H1 (cell line): ENCODE data around the gene SLC39A11. TPM values are rescaled to one million over a fixed set of nuclear protein-coding genes. Genes with fewer than 3 reads are reported as not detected.

Experiments used
- HDAC2 ChIP-seq, 2 experiments: fragments of 300-600 bp in 1 of 2; sonication (generic) in 1 of 2; IDR thresholded peaks; 2 replicates each; pipeline ENCODE4 v1.6.1; 2011 to 2012; ENCODE audit warnings: low read depth in 2 of 2, low read length in 2 of 2, mild to moderate bottlenecking in 2 of 2, moderate library complexity in 2 of 2, borderline replicate concordance in 1 of 2, inconsistent platforms in 1 of 2
- KDM5A ChIP-seq: fragments of 200-600 bp; IDR thresholded peaks from 2 replicates; pipeline ENCODE4 v1.7.1; 2012; ENCODE audit warnings: mild to moderate bottlenecking, low read length, inconsistent platforms, mixed read lengths
- RFX5 ChIP-seq: IDR thresholded peaks from 2 replicates; pipeline ENCODE4 v1.6.1; 2011; ENCODE audit warnings: low read depth, low read length, improper control_type of control experiment, borderline replicate concordance
- SIRT6 ChIP-seq: IDR thresholded peaks from one replicate; pipeline ENCODE4 v1.7.1; 2012; ENCODE audit warnings: low read length, inconsistent platforms
- SRF ChIP-seq: IDR thresholded peaks from 2 replicates; pipeline ENCODE4 v1.6.1; 2011; ENCODE audit warnings: mild to moderate bottlenecking, low read depth, low read length, moderate library complexity
- polyA plus RNA-seq, 7 experiments: library from polyadenylated mRNA; depleted of rRNA in 3 of 7; stranded (reverse) in 5 of 7; unstranded in 2 of 7; fragments of >200 nt in 5 of 7; fragments of 200-250 nt in 2 of 7; gene quantifications; 1 replicate in 5 of 7; 2 replicates in 1 of 7; 4 replicates in 1 of 7; pipeline versions ENCODE4 v1.2.1 to v1.2.3, GENCODE V29; 2011 to 2013; ENCODE audit warnings: missing spikeins in 2 of 7, mixed read lengths in 2 of 7
- total RNA-seq: library from RNA; stranded (reverse); fragmentation: NEBNext Ultra II Directional; extraction: Animal tissue kit (Norgen Biotek cat#: 25700); gene quantifications from 2 replicates; pipeline ENCODE4 v1.2.1, GENCODE V29; 2021

The SLC39A11 gene
- total and polyA plus RNA-seq, 2 of the 8 experiments (the other 6 are each of a cell fraction or from before 2014, with no cell fraction given) = 12.2 to 19.6 TPM

GRCh38 chr17:72692676-72693075 lies 399.8 kb downstream of the SLC39A11 start (continued):
- no peak for TF ChIP-seq HDAC2 (IDR thresholded peaks at IDR 0.05; ENCODE audit: borderline replicate concordance in 1 of 2, low read depth in 2 of 2, low read length in 2 of 2)
- no peak for TF ChIP-seq KDM5A
- TF ChIP-seq SRF = no peak
- TF ChIP-seq SIRT6 = no peak
- no peak for TF ChIP-seq RFX5
